ENCODE results near the gene NUDT3.

Gene NUDT3

GRCh38 chr6:34302929-34303328, 89.5 kb downstream of the NUDT3 start:
- no peak for TF ChIP-seq CTCF (IDR thresholded peaks at IDR 0.05; ENCODE audit: low read depth, low read length)
- no peak overlapping the region for H3K4me3 ChIP-seq (ENCODE audit: low read depth, low read length)

GRCh38 chr6:34301408-34301807, 91.1 kb downstream of the NUDT3 start:
- TF ChIP-seq CTCF (IDR thresholded peaks at IDR 0.05; ENCODE audit: low read depth, low read length): no peak
- H3K4me3 ChIP-seq (ENCODE audit: low read depth, low read length): no peak overlapping the region

- TF ChIP-seq CTCF (IDR thresholded peaks at IDR 0.05; ENCODE audit: low read depth, low read length): no peak
- H3K4me3 ChIP-seq (ENCODE audit: low read depth, low read length): no peak overlapping the region
Measured at GRCh38 chr6:34300332-34300751, 92.1 kb downstream of the NUDT3 start.

GRCh38 chr6:34298941-34299340, 93.5 kb downstream of the NUDT3 start:
- no peak for TF ChIP-seq CTCF (IDR thresholded peaks at IDR 0.05; ENCODE audit: low read depth, low read length)
- H3K4me3 ChIP-seq (ENCODE audit: low read depth, low read length): no peak overlapping the region

GRCh38 chr6:34295721-34296120, 96.7 kb downstream of the NUDT3 start:
- no peak overlapping the region for H3K4me3 ChIP-seq (ENCODE audit: low read depth, low read length)
- no peak for TF ChIP-seq CTCF (IDR thresholded peaks at IDR 0.05; ENCODE audit: low read depth, low read length)

- no peak for TF ChIP-seq CTCF (IDR thresholded peaks at IDR 0.05; ENCODE audit: low read depth, low read length)
- no peak overlapping the region for H3K4me3 ChIP-seq (ENCODE audit: low read depth, low read length)
Measured at GRCh38 chr6:34292954-34293353, 99.5 kb downstream of the NUDT3 start.

- no peak for TF ChIP-seq CTCF (IDR thresholded peaks at IDR 0.05; ENCODE audit: low read depth, low read length)
- H3K4me3 ChIP-seq (ENCODE audit: low read depth, low read length): no peak overlapping the region
Measured at GRCh38 chr6:34289137-34289536, 103.3 kb downstream of the NUDT3 start.
